ENCODE data around the gene CLDN8.

- TF ChIP-seq CTCF (IDR thresholded peaks at IDR 0.05) (no peak), POLR2A (IDR thresholded peaks at IDR 0.05) (no peak), EP300 (IDR thresholded peaks at IDR 0.05) (no peak), POLR2AphosphoS5 (IDR thresholded peaks at IDR 0.05) (no peak)
These were observed 22.3 kb upstream of the CLDN8 start for GRCh38 chr21:30238168-30238567.
